HL-60 (cell line): ENCODE data around the gene SPATA20.

Experiments used
- POLR2AphosphoS5 ChIP-seq: IDR thresholded peaks from 2 replicates; pipeline ENCODE4 v1.6.1; 2012; ENCODE audit warnings: low read depth
- TF ChIP-seq, protein P1 (sequence below): IDR thresholded peaks from one replicate; pipeline ENCODE4 v1.5.1; 2011; ENCODE audit warnings: low read length, control low read depth, inconsistent platforms; ENCODE audit not compliant: insufficient read depth
- TF ChIP-seq, protein P2 (sequence below): IDR thresholded peaks from 2 replicates; pipeline ENCODE4 v1.6.1; 2012; ENCODE audit warnings: low read depth; ENCODE audit not compliant: insufficient replicate concordance

DNA sequence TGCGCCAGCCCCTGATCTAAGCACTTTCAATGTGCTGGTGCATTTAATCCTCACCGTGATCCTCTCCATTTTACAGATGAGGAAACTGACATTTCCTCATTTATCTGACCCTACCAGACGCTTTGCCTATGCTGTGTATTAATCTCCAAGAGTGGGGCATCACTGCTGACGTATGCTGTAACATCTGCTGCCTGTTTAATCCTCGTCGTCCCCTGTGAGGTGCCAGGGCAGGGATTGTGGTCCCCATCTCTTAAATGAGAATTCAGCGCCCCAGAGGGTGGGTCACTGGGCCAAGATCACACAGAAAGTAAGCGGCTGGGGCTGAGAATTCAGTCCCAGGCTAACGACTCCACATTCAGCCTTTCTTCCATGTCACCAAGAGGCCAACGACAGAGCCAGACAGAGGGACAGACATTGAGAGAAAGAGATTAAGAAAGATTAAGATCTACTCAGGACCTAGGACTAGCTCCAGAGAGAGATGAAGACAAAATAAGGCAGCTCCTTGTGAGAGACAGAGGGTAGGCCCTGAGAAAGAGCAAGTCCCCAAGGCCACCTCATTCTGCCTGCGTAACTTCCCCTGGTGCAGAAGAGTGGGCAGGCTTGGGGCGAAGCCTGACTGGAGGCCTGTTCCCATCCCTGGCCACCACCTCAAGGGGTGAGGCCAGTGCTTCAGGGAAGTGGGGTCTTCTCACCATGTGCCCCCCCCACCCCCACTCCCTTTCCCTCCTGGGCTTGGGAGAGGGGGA is 27.1 kb downstream of the SPATA20 start:
- TF ChIP-seq, protein P1, sequence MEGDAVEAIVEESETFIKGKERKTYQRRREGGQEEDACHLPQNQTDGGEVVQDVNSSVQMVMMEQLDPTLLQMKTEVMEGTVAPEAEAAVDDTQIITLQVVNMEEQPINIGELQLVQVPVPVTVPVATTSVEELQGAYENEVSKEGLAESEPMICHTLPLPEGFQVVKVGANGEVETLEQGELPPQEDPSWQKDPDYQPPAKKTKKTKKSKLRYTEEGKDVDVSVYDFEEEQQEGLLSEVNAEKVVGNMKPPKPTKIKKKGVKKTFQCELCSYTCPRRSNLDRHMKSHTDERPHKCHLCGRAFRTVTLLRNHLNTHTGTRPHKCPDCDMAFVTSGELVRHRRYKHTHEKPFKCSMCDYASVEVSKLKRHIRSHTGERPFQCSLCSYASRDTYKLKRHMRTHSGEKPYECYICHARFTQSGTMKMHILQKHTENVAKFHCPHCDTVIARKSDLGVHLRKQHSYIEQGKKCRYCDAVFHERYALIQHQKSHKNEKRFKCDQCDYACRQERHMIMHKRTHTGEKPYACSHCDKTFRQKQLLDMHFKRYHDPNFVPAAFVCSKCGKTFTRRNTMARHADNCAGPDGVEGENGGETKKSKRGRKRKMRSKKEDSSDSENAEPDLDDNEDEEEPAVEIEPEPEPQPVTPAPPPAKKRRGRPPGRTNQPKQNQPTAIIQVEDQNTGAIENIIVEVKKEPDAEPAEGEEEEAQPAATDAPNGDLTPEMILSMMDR, result no peak
- TF ChIP-seq POLR2AphosphoS5, result no peak
- TF ChIP-seq, protein P2, sequence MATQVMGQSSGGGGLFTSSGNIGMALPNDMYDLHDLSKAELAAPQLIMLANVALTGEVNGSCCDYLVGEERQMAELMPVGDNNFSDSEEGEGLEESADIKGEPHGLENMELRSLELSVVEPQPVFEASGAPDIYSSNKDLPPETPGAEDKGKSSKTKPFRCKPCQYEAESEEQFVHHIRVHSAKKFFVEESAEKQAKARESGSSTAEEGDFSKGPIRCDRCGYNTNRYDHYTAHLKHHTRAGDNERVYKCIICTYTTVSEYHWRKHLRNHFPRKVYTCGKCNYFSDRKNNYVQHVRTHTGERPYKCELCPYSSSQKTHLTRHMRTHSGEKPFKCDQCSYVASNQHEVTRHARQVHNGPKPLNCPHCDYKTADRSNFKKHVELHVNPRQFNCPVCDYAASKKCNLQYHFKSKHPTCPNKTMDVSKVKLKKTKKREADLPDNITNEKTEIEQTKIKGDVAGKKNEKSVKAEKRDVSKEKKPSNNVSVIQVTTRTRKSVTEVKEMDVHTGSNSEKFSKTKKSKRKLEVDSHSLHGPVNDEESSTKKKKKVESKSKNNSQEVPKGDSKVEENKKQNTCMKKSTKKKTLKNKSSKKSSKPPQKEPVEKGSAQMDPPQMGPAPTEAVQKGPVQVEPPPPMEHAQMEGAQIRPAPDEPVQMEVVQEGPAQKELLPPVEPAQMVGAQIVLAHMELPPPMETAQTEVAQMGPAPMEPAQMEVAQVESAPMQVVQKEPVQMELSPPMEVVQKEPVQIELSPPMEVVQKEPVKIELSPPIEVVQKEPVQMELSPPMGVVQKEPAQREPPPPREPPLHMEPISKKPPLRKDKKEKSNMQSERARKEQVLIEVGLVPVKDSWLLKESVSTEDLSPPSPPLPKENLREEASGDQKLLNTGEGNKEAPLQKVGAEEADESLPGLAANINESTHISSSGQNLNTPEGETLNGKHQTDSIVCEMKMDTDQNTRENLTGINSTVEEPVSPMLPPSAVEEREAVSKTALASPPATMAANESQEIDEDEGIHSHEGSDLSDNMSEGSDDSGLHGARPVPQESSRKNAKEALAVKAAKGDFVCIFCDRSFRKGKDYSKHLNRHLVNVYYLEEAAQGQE, result no peak
